Measurements from ENCODE around the gene ALX4. TPM values are rescaled to one million over a fixed set of nuclear protein-coding genes. Genes with fewer than 3 reads are reported as not detected.

Gene ALX4
- total RNA-seq, 4 donors from 2014 or later, result 0.09 to 0.32 (median 0.13) TPM; not detected in 1

- no peak for TF ChIP-seq CTCF (IDR thresholded peaks at IDR 0.05)
- no peak for ATAC-seq (ENCODE audit: low FRiP score)
- DNase-seq (ENCODE audit: low spot score), result no peak
These were observed 42.0 kb downstream of the ALX4 start for GRCh38 chr11:44267750-44268613.

GRCh38 chr11:44267006-44267749 lies 42.8 kb downstream of the ALX4 start:
- TF ChIP-seq CTCF (IDR thresholded peaks at IDR 0.05), result no peak
- ATAC-seq (ENCODE audit: low FRiP score) (no peak), DNase-seq (ENCODE audit: low spot score) (no peak)

- no peak for TF ChIP-seq CTCF (IDR thresholded peaks at IDR 0.05)
- DNase-seq (ENCODE audit: low spot score) (no peak), ATAC-seq (ENCODE audit: low FRiP score) (no peak)
These were observed 43.7 kb downstream of the ALX4 start for GRCh38 chr11:44266056-44266780.

GRCh38 chr11:44264761-44265160 lies 45.2 kb downstream of the ALX4 start:
- no peak for DNase-seq (ENCODE audit: low spot score)
- TF ChIP-seq CTCF (IDR thresholded peaks at IDR 0.05), result no peak
- ATAC-seq (ENCODE audit: low FRiP score), result no peak

- DNase-seq (ENCODE audit: low spot score) (no peak), ATAC-seq (ENCODE audit: low FRiP score) (no peak)
- no peak for TF ChIP-seq CTCF (IDR thresholded peaks at IDR 0.05)
These were observed 45.5 kb downstream of the ALX4 start for GRCh38 chr11:44264438-44264749.

GRCh38 chr11:44263738-44264437 lies 46.1 kb downstream of the ALX4 start:
- DNase-seq (ENCODE audit: low spot score), result no peak
- no peak for TF ChIP-seq CTCF (IDR thresholded peaks at IDR 0.05)
- no peak for ATAC-seq (ENCODE audit: low FRiP score)
